Measurements from ENCODE around the gene CSAD.

The CSAD gene

GRCh38 chr12:53220694-53221202, 40.0 kb upstream of the CSAD start:
- no peak for TF ChIP-seq CTCF (IDR thresholded peaks at IDR 0.05)

- no peak for TF ChIP-seq CTCF (IDR thresholded peaks at IDR 0.05)
These were observed 39.4 kb upstream of the CSAD start for GRCh38 chr12:53219956-53220693.

GRCh38 chr12:53219292-53219955, 38.7 kb upstream of the CSAD start:
- TF ChIP-seq CTCF (IDR thresholded peaks at IDR 0.05): no peak

- TF ChIP-seq CTCF (IDR thresholded peaks at IDR 0.05): no peak
These were observed 38.0 kb upstream of the CSAD start for GRCh38 chr12:53218551-53219291.

- TF ChIP-seq CTCF (IDR thresholded peaks at IDR 0.05): no peak
These were observed 37.2 kb upstream of the CSAD start for GRCh38 chr12:53217931-53218307.

- TF ChIP-seq CTCF (IDR thresholded peaks at IDR 0.05): no peak
These were observed 36.6 kb upstream of the CSAD start for GRCh38 chr12:53217051-53217930.

- TF ChIP-seq CTCF (IDR thresholded peaks at IDR 0.05): no peak
These were observed 34.8 kb upstream of the CSAD start for GRCh38 chr12:53215497-53215896.

All from LNCAP (cell line).